Osteocyte (in vitro differentiated cells): Measurements from ENCODE around the gene GPR25. TPM values are rescaled to one million over a fixed set of nuclear protein-coding genes. Genes with fewer than 3 reads are reported as not detected.
A peak's percentile ranks its signal among the peaks of the same experiment; 100 is the strongest.

Experiments used
- DNase-seq: peaks from one replicate; pipeline ENCODE4 v3.0.0; 2021; ENCODE audit warnings: mixed read lengths; ENCODE audit not compliant: unreplicated experiment; ENCODE audit errors: extremely low spot score
- H3K27ac Mint-ChIP-seq: one replicate; pipeline ENCODE4 v1.8.0; 2021; ENCODE audit warnings: mild to moderate bottlenecking, mixed read lengths; ENCODE audit not compliant: unreplicated experiment
- H3K27me3 Mint-ChIP-seq: one replicate; pipeline ENCODE4 v1.8.0; 2021; ENCODE audit warnings: mixed read lengths; ENCODE audit not compliant: unreplicated experiment
- H3K36me3 Mint-ChIP-seq: one replicate; pipeline ENCODE4 v1.8.0; 2021; ENCODE audit warnings: mixed read lengths; ENCODE audit not compliant: unreplicated experiment
- H3K4me1 Mint-ChIP-seq: one replicate; pipeline ENCODE4 v1.8.0; 2021; ENCODE audit warnings: mixed read lengths; ENCODE audit not compliant: unreplicated experiment
- H3K4me3 Mint-ChIP-seq: one replicate; pipeline ENCODE4 v1.8.0; 2021; ENCODE audit warnings: mild to moderate bottlenecking, moderate library complexity, mixed read lengths; ENCODE audit not compliant: unreplicated experiment
- H3K9me3 Mint-ChIP-seq: one replicate; pipeline ENCODE4 v1.8.0; 2021; ENCODE audit warnings: mixed read lengths; ENCODE audit not compliant: unreplicated experiment
- total RNA-seq: library from RNA; stranded (reverse); gene quantifications from 2 replicates; pipeline ENCODE4 v1.2.1, GENCODE V29; 2021
- TF ChIP-seq, protein P1 (sequence below): fragments of 200-600 bp; sonication (generic); IDR thresholded peaks from 2 replicates; pipeline ENCODE4 v1.5.0; 2021; ENCODE audit warnings: antibody characterized with exemption, mild to moderate bottlenecking, moderate library complexity

Gene GPR25
- total RNA-seq, 1 donor from 2014 or later = not detected

DNA sequence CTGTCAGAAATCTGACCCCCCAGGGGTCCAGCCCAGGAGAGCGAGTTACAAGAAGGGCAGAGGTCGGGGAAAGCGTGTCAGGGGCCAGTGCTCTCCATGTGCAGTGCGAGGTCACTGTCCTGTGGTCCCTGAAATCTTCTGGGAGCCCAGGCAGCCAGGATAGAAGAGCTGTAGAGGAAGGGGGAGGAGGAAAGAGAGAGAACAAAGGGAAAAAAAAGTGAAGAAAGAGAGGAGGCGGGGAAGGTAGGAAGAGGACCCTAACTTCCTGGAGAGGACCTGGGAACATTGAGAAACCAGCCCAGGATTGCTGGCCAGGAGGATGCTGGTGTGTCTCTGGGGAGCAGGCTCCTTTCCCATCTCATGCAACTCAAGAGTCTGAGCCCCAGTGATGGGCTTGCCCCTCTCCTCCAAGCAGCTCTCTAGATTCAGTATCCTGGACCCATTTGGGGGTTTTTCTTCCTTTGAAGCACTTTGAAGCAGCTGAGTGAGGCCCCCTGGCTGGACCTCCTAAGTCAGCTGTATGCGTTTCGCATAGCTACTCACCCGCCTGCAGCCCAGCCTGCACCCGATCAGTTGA is 15.1 kb downstream of the GPR25 start:
- Mint-ChIP-seq H3K4me1 (peaks cover 35% of the 10 kb centered on the region), H3K4me3 (no peak overlapping the region), H3K27me3 (peaks cover 2% of the 10 kb centered on the region), H3K9me3 (no peaks in the 10 kb centered on the region), H3K36me3 (no peaks in the 10 kb centered on the region), H3K27ac (no peak overlapping the region)
- DNase-seq = no peak
- TF ChIP-seq, protein P1, sequence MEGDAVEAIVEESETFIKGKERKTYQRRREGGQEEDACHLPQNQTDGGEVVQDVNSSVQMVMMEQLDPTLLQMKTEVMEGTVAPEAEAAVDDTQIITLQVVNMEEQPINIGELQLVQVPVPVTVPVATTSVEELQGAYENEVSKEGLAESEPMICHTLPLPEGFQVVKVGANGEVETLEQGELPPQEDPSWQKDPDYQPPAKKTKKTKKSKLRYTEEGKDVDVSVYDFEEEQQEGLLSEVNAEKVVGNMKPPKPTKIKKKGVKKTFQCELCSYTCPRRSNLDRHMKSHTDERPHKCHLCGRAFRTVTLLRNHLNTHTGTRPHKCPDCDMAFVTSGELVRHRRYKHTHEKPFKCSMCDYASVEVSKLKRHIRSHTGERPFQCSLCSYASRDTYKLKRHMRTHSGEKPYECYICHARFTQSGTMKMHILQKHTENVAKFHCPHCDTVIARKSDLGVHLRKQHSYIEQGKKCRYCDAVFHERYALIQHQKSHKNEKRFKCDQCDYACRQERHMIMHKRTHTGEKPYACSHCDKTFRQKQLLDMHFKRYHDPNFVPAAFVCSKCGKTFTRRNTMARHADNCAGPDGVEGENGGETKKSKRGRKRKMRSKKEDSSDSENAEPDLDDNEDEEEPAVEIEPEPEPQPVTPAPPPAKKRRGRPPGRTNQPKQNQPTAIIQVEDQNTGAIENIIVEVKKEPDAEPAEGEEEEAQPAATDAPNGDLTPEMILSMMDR = no peak

DNA sequence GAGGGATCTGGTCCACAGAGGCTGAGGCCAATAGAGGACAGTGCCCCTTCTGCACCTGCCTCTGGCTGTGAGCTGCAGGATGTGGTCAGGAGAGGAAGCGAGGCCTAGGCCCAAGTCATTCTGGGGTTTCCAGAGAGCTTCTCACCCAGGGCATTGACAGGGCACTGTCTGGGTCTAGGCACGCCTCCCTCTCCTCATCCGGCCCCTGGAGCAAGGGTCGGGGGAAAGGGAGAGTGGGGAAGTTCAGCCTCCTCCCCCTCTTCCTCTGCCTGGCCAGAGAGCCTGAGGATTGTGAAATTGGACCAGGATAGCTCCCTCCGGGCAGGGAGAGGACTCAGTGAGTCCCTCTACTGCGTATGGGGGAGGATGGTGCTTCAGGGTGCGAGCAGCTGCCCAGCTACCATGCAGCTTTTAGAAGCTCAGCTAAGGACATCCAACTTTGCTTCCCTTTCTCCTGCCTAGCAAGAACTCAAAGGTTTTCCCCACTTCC is 15.6 kb downstream of the GPR25 start:
- Mint-ChIP-seq H3K27me3 (peaks cover 2% of the 10 kb centered on the region), H3K9me3 (no peaks in the 10 kb centered on the region), H3K4me1 (peaks cover 37% of the 10 kb centered on the region), H3K4me3 (no peak overlapping the region), H3K27ac (no peak overlapping the region), H3K36me3 (no peaks in the 10 kb centered on the region)
- no peak for DNase-seq
- TF ChIP-seq, protein P1 = no peak

DNA sequence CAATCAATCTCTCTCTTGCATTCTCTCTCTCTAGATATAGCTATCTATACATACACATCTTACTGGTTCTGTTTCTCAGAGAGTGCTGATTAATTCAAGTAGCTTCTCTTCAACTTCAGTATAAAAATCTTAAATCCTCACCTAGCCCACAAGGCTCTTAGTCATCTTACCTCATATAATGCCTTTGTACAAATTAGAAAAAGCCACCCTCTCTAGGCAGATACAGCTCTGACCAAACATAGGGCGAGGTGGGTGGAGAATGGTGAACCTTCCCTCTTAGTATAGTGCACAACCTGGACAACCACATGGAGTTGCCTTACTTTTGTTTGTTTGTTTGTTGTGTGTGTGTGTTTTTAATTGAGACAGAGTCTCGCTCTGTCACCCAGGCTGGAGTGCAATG is 16.8 kb downstream of the GPR25 start:
- Mint-ChIP-seq H3K27ac (no peak overlapping the region), H3K9me3 (no peaks in the 10 kb centered on the region), H3K4me1 (peaks cover 40% of the 10 kb centered on the region), H3K27me3 (peaks cover 2% of the 10 kb centered on the region), H3K36me3 (no peaks in the 10 kb centered on the region), H3K4me3 (no peak overlapping the region)
- TF ChIP-seq, protein P1 = no peak
- DNase-seq = no peak

DNA sequence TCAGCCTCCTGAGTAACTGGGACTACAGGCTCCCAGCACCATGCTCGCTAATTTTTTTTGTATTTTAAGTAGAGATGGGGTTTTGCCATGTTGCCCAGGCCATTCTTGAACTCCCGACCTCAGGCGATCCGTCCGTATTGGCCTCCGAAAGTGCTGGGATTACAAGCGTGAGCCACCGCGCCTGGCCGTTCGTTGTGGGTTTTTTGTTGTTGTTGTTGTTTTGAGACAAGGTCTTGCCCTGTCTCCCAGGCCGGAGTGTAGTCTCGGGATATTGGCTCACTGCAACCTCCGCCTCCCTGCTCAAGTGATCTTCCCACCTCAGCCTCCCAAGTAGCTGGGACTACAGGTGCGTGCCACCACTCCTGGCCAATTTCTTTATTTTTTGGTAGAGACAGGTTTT is 17.2 kb downstream of the GPR25 start:
- Mint-ChIP-seq H3K4me3 (peak overlapping the region; percentile 78), H3K27me3 (peaks cover 2% of the 10 kb centered on the region), H3K9me3 (no peaks in the 10 kb centered on the region), H3K4me1 (peaks cover 40% of the 10 kb centered on the region), H3K36me3 (no peaks in the 10 kb centered on the region), H3K27ac (no peak overlapping the region)
- TF ChIP-seq, protein P1 = no peak
- DNase-seq = no peak

DNA sequence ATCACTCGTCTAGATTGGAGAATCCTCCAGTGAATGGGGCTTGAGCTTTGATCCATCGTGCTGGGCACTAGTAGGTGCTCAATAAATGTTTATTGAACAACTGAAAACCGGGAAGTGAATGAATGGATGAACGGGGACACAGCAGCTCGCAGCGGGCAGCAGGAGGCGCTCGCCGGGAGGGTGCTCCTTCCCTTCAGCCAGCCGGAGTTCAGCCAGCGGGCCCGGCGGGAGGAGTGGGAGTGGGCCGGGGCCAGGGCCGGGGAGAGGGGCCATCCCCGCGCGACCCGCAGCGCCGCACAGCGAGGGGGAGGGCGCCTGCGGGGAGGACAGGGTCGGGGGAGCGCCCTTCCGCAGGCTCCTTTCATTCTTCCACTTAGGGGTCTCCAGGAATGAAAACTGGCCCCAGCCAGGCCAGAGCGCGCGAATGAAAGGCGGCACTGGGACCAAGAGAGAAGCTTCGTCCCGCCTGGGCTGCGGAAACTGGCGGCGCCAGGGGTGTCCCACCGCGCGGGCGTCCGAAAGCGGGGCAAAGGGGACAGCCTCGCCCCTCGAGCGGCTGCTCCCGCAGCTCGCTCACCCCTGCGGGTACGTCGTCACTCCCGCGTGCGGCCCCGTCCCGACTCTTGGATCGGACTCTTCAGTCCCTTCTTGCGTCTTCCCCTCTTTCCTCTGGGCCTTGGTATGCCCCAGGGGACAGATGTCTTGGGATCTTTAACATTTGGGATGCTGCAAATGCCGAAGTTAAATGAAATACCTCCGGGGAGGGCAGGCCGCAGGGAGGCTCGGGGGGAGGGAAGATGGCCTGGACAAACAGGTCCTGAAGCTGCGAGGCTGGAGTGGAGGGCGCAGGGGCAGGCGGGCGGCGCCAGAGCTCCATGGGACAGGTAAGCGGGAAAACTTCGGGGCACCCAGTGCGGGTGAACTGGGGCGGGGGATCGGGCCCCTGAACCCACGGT is 18.3 kb downstream of the GPR25 start:
- Mint-ChIP-seq H3K4me3 (peak overlapping the region; percentile 78), H3K36me3 (no peaks in the 10 kb centered on the region), H3K4me1 (peaks cover 40% of the 10 kb centered on the region), H3K27ac (no peak overlapping the region), H3K27me3 (peaks cover 2% of the 10 kb centered on the region), H3K9me3 (no peaks in the 10 kb centered on the region)
- DNase-seq = no peak
- TF ChIP-seq, protein P1 = peak; percentile 70
